HG02870 (cell line): ENCODE results near the gene SKIDA1.
A peak's percentile ranks its signal among the peaks of the same experiment; 100 is the strongest.

Experiments
- ATAC-seq: cut with Tn5 transposase; IDR thresholded peaks from one replicate; pipeline ENCODE4 v1.9.1; 2021; ENCODE audit warnings: mild to moderate bottlenecking, moderate library complexity; ENCODE audit not compliant: unreplicated experiment

SKIDA1 gene

DNA sequence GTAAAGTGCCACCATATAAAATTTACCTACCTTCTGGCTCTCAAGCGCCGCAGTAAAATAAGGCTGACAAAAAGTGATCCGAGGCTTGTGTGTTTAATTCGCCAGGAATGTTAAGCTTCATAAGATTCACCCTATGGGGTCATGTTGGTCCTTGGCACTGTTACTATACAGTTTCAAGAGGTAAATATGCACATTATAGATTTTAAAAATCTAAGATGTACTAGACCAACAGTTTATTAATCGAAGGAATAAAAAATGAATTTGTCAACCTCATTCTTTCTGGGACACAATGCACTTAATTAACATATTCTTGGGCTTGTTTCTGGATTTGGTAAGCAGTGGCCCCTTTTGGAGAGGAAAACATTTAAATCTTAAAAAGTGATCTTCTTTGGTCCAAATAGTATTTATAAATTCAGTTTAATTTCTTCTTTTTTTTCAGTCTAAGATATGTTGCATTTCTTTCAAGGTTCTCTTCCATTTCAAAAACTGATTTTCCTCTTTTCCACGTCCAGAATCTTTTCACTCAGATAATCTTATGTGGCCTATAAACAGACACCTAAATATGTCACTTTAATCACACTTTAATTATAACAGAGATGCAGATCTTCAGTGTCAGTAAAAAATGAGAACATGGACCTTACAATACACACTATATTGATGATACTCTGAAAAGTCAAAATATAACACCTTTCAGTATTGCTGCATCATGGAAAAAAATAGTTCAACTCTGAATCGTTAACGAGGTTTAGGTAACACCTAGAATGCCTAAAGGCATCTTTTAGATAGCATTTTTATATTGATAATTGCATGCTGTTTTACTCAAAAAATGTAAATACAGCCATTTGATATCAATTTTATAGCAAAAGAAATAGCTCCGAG is 3.8 kb upstream of the SKIDA1 start:
- no peak for ATAC-seq

DNA sequence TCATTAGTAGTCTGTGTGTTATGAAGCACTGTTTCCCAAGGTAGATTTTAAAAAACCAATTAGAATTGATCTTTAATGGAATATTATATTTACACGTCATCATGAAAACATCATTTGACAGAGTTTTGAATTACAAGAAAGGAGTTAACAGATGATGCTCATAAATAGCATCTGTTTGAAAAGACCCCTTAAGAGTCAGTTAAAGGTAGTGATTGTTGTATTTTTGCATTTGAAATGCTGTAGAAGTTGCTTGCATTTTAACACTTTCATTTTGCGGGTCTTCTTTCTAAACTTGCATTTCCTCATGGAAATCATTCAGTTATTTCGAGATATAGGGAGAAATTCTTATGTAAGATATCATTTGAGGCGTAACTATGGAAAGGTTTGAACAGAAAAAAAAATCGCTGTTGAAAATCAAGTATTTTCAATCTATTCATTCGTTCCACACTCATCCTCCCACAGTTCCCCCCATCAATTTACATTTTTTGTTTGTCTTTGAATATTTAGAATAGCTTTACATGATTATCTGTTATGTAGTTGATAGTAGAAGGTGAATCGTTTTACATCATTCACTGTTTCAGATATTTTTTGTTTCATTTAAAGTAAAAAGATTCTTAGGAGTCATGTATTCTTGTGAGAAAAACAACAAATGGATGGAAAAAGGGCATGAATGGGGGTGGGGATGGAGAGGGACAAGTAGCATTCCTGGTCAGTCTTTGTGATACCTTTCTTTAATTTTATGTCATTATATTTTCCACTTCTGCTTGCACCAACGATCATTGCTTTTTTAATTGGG is 3.0 kb upstream of the SKIDA1 start:
- ATAC-seq: no peak

DNA sequence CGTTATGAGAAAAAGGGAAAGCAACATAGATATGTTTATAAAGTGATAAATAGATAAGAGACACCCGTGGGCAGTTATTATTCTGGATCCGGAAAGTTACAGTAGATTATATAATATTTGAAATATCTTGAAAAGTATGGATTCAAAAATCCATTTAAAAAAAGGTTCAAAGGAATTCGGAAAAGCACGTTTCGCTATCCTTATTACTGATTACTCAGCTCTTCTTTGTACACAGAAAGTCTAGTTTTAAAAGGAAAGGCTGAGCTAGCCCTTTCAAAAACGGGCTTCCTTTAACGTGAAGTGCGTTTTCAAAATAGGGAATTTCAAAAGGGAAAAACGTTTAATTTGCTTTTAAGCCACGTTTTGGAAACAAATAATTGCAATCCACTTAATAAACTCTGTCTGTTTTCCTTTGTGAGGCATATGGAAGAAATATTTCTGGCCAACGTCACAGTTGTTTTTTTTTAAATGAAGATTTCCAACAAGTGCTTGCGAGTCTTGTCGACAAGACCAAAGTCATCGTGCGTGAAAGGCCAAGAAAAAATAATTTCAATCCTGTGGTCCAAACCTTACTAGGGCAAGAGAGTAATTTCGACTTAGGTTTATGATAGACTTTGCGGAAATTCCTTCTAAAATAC is 2.2 kb upstream of the SKIDA1 start:
- no peak for ATAC-seq

DNA sequence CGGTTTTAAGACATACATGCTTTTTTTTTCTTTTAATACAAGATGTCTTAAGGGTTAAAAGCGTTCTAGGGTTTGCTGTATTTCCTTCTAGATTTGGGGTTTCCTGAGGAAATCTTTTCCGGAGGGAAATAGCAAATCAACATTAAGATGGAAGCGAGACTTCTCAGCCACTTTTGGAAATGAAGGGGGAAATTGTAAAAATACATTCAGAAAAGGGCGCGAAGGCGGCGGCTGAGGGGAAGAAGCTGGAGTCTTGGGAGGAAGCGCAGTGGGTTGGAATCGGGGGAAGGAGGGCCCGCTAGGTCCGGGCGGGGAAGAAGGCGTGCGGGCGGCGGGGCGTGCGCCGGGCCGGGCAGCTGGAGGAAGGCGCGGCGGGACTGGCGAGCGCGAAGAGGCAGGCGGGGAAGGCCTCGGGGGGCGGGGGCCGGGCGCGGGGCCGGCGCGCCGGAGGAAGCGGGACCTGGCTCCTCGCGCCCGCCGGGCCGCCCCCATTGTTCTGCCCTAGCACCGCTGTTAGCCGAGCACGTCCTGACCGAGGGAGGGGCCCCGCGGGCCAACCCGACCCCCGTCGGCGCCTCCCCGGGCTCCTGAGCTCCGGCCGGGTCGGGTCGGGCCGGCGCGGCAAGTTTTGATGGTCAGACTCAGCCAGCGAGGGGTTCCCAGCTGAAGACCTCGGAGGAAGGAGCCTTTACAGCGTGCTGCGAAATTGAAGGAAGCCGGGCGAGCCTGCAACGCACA is 1.5 kb upstream of the SKIDA1 start:
- ATAC-seq: no peak

DNA sequence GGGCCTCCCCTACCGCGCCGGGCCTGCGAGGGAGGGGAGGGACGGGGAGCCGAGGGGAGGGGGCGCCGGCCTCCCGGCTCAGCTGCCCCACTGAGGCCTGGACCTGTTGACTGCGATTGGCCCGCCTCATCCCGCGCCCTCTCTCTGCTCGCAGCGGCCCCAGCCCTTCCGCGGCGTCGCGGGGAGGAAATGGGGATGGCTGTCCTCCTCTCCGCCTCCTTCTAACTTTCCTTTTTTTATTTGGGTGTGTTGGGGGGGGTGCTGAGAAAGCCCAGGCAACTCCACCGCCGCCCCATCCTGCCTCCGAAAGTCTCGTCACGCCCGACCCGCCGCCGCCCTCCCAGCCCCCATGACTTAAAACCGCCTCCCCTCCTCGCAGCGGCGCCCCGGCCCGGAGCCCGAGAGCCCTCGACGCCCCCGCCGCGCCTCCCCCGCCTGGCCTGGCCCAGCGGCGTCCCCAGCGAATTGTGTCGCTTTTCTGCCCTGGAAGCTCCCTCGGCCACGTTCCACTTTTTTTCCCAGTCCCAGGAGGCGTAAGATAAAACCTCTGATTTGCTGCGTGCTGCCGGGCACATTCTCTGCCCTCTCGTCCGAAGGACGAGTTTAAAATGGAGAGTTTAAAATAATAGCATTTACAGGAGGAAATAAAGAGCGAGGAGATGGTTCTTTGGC is 842 bp upstream of the SKIDA1 start:
- ATAC-seq: peak; percentile 30

DNA sequence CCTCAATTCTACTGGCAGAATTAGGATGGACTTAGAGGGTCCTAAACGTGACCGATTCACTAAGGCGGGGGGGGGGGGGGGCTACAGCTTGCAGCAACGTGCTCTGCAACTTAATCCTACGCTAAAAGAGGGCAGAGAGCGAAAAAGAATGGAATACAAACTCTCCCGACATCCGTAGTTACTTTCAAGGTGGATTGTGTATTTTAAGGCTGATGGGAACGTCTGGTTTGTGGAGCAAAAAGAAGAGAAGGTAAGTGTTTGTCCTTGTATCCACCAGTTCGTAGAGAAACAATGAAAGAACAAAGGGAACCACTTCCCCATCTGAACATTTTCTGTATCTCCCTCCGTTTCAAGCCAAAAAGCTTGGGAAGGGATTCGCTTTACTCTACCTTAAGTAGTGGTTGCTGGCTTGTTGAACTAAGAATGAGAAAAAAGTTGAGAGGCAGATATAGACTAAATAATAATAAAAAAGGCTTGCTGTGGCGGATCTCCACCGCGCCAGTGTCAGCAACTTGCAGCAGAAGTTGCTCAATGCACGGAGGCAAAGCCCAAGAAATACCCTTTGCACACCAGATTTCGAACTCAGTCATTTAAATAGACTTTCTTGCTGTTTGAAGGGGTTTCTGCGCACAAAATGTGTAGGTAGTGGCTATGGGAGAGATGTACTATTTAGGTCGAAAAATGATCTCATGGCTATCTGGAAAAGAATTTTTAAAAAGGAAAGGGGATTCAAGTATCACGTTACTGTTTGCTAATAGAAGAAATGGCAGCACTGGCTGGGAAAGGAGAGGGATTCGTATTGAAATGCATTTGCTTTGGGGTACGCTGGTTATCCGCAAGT is 736 bp downstream of the SKIDA1 start:
- no peak for ATAC-seq

DNA sequence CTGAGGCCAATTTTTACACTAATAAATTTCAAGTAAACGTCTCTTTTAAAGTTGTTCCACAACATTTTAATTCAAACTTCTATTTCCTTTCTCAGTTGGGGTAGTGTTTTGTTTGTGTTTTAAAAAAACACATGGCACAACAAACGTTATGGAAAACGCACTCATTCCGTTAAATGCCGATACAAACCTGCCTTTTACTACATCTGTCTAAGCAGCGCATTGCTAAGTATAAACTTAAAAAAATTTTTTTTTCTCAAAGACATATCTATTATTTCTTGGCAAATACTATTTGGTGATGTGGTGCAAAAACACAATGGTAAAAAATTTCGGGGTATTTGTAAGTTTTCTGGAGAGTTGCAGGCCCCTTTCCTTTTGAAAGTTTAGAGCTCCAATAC is 1.4 kb downstream of the SKIDA1 start:
- no peak for ATAC-seq

DNA sequence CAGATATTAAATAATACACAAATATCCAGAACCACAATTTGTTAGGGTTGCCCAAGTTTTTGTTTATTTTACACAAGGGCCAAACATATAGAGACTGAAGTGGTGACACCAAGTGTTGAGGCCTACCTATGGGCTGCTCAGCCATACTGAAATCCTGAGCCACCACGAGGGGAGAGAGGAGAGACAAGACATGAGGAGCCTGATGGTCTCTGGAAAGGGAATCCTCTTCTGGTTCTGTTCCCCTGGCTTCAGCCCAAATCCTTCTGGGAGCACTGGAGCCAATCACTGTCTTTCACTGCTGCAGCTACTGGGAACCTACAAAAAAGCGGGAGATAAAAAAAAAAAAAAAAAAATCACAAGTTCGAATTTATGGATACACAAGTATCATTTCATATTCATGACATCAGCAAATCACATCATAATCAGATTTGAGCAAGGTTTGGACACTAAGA is 1.9 kb downstream of the SKIDA1 start:
- ATAC-seq: no peak

DNA sequence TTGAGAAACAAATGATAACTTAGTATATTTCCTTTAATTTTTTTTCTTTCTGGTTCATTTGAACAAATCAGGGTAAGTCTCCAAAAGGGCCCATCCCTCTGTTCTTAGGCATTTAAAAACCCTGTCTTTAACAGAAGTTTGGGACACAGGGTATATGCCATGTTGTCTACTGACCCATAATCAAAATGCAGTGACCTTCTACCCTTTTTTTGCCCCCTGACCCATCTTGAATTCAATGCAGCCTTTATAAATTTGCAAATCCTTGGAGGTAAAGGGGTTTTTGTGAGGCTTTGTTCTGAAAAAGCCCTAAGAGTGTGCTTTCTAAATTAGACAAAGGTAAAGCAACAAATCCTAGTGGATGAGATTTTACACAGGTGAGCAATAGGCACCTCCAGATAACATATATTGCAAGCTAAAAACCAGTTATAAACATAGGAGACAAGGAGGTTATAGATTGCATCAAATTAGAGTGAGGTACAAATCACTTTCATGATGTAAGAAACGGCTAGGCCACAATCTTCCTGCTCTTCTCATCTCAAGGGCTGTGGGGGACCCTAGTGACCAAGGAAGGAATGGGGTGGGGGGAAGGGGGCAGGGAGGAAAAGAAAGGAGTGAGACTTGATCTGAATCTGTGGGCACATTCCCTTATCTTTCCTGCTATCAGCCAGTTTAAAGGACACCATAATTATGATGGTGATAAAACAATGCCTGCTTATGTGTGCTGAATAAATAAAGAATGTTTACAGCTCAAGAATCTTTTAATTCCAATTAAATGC is 2.7 kb downstream of the SKIDA1 start:
- ATAC-seq: no peak

DNA sequence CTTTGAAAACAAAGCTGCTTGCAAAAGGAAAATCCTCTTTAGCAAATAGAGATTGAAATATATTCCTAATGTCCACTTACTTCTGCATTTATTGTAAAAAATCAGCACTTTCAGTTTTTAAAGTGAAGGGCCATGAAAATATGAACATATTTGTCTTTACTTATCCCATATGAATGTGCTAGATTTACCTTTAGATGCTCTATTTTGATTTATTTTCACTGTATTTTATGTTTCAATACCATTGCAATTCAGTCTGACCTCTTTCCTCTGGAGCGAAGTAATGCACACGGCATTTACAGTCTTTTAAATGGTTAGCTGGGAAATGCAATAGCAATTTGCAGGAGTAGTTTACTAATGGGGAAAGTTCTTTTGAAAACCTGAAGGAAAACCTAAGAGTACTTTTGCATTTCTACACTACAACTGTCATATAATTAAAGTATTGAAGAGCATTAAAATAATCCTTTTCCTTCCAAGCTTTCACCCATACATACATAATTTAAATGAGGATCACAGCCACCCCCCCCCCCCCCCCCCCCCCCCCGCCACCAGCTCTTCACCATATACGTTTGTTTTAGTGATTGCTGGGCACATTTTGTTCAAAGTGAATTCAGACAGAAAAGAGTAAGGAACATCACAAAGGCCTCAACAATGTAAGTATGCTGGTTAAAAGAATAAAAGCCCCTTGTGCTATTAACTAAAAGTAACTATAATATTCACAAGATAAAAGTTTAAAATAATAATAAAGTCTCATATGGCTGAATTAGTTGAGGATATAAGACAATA is 3.5 kb downstream of the SKIDA1 start:
- ATAC-seq: no peak

DNA sequence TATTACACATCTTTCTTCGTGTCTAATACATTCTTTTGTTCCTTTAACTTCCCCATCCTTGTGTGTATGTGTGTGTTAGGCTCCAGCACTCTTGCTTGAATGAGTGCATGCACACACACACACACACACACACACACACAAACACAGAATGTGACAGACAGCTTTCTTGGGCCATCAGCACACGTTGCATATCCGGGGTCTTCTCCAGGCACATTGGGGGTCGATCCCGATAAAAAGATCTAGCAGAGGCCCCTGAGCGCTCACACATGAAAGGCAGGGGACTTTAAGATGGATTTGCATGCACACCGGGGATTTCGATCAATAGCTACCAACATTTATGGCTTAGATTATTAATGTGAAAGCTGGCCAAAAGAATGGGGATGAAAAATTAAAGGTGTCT is 4.5 kb downstream of the SKIDA1 start:
- no peak for ATAC-seq

DNA sequence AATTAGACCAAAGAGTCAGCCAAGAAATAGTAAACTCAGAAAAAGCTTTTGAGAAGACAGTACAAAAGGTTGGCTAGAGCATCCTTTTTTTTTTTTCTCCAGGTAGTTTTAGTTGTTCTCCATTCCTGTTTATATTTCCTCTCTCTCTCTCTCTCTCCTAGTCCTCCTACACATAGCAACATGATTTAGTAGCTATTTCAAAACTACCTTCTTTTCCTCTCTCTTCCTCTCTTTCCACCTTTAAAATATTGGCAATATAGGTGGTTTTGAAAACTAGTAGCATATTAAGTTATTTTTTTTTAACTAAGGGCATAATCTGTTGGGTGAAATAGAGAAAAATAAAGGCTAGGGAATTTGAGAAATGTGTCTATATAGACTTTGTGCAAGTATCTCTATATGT is 5.0 kb downstream of the SKIDA1 start:
- no peak for ATAC-seq

DNA sequence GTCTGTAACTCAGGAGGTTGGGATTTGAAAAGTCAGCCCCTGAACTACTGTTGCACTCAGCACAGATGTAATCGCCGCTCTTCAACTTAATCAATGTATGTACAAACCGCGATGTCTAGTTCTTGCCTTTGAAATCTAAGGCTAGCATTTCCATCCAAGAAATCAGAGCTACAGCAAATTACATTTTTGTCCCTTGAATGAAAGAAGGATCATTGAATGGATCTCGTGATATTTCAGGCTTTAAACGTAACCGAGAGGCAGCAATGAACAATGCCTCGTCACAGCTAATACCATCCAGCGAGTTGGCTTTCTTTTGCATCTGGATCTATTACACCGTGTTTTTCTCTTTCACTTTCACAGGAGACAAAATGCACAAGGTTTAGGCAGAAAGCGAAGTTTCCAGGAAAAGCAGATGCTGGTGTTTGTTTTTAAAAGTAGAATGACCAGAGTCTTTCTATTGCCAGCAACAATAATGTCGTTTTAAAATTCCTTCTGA is 5.5 kb downstream of the SKIDA1 start:
- ATAC-seq: no peak

DNA sequence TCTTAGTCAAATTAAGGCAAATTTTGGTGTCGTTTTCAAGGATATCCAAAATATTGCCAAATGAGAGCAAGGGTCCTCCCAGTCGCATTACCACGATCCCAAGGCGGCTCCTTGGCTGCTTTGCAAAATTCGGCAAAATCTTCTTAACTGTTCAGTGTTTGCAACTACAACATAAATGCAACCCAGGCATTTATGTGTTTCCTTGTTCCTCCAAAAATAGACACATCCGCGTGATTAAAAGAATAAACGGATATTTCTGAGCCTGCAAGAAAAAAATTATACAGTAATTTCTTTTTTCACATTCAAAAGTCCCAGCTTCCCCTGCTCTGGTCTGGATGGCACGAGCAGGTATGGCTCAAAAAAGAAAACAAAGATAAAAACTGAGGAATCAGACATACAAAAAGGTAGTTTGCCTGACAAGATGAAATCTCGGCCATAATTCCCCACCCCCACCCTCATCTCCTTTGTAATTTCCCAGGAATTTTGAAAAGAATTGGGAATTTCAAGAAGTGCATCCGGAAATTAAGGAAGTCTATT is 6.0 kb downstream of the SKIDA1 start:
- no peak for ATAC-seq

DNA sequence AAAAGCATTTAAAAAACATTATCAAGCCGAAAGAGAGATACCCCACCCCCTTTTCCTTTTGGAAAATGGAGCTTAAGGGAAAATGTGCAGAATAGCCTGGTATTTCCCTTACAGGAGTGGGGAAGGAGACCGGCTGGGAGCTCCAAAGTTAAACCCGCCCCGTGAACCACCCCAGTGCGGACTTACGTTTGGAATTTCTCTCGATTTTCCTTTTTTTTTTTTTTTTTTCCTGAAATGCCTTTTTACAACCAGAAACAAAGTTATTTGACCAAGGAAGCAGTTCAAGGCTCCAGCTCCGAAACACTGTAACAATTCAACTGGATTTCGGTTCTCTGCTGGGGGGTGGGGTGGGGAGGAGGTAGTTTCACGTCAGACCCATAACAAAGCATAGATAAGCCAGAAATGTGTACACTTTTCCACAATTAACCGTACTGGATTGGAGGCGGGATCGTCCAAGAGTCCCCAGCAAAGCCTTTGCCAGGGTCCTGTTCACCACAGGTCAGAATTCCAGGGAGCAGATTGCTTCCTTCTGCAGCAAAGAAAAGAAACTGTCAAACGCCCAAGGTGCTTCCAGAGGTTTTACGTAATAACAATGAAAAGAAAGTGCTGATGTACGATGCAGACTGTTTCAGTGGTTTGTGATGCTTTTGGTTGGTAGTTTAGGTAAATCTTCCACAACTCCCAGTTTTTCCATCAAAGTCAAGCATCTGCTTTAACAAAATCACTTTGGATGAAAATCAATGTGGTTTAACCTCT is 6.7 kb downstream of the SKIDA1 start:
- no peak for ATAC-seq

DNA sequence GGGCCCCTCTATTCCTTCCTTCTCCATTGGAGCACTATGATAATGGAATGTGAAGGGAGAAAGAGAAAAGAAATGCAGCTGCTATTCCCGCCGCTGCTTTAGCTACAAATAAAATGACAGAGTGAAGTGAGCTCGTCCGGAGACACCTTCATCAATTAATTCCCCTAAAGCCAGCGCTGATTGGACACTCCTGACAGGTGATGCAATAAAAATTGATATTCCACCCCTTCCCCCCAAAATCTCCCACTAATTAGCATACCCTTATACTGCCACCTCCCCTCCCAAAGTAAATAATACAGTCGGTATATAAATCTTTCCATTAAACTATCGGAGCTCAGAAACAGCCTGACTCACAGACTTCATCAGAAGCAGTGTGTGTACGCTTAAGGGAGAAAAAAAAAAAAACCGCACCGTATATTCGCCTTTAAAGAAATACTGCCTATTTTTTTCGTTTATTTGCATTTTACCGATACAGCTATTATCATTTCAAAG is 7.3 kb downstream of the SKIDA1 start:
- no peak for ATAC-seq
